T-helper 2 cell (primary cell): ENCODE measurements around the gene HLA-DMA.
"Not testable (repeated sequence)": the region's sequence is repeated elsewhere in the genome, so short reads cannot be mapped to it uniquely, and the experiment has no call there.

Source experiments
- DNase-seq, 5 experiments: peaks; one replicate each; pipeline versions ENCODE4 v3.0.0 to v3.0.0-alpha.2; 2012 to 2022

The HLA-DMA gene

DNA sequence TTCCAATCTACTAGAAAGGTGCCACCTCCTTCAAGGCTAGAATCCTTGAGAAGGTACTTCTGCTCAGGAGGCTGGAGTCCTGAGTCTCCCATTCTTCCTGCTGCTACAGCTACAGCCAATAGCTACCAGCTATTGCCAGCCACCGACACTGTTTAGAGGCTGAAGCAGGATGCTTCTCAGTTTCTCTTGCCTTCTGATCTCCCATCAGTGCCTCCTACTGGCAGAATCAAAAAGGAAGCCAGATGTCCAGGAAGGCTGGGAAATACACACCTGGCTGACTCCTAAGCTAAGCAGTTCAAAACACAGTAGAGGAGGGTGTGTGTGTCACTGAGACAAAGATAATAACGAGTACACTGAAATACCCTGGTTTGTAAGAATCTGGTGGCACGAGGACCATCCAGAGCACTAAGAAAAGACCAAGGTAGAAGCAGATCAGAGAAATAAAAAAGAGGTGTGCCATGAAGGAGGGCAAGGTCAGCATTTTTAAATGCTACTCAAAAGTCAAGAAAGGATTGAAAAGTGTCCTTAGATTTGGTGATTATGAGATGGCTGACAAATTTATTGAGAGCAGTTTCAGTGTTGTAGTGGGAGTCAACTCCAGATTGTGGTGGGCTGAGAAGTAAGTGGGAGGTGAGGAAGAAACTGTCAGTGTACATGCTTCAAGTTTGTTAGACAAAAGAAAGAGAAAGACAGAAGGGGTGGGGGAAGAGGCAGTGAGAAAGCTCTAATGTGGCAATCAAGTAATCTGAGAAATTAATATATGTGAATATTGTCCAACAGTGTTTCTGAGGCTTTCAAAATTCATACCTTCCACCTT, 2.3 kb upstream of the HLA-DMA start:
- DNase-seq: peak in 1 of 5 experiments; percentile 67

DNA sequence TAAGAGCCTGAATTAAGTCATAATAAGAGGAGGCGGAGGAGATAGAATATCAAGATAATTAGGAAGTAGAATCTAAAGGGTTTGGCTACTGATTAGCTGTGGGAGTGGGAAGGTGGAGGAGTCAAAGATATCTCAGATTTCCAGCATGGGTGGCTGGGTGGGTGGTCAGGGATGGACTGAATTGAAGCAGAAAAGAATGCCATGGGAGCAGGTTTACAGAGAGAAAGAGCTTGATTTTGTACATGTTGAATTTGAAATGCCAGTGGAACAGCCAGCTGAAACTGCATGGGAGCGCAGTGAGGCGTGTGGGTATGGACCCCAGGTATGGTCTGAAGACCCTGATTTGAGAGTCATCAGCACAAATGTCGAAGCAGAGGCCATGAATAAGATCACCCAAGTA, 1.4 kb upstream of the HLA-DMA start:
- DNase-seq: no peak

DNA sequence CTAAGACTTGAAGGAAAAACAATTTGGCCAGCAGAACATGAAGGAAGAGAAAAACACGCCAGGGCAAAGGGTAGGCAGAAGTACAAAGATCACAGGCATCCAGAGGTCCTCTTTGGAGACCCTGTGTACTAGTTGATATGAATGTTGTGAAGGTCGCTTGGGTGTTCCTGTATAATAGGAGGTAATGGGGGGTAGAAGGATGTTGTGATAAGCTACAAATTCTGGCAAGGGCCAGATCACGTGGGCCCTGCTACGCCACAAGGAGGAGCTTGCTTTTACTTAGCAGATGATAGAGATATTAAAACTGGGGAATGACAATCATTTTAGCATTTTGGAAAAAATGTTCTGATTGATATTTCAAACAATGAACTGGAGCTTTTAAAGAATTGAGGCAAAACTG, 878 bp upstream of the HLA-DMA start:
- no peak for DNase-seq

DNA sequence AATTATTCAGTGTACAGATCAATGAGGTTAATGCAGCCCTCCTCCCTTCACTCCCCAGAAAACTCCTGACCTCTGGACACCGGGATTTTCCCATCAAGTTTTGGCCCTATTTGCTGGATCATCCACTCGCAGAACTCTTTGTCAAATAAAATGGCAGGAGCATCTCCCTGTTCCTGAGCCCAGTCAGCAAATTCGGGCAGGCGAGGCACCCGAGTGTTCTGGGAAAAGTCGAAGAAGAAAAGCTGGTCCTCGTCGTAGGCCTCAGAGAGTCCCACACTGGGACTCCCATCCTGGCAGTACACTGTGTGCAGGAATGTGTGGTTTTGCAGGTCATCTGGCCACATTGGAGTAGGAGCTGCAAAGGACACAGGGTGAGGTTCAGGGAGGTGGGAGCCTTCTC, 2.4 kb downstream of the HLA-DMA start:
- DNase-seq: no peak

DNA sequence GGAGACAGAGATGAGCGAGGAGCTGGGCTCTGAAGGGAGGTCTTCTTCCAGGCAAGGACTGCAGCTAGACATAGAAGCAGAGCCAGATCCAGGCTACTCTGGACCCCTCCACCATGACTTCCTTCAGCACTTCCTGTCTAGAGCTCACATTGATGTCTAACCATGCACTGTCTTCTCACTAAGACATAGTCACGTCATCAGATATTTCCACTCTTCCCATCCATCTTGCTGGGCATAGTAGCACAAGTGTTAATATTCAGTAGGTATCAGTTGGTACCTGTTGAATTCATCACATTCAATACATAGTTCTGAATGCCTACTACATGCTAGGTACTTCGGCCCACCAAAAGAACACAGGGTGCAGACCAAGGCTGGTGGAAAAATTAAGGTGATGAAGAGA, 2.9 kb downstream of the HLA-DMA start:
- no peak for DNase-seq

DNA sequence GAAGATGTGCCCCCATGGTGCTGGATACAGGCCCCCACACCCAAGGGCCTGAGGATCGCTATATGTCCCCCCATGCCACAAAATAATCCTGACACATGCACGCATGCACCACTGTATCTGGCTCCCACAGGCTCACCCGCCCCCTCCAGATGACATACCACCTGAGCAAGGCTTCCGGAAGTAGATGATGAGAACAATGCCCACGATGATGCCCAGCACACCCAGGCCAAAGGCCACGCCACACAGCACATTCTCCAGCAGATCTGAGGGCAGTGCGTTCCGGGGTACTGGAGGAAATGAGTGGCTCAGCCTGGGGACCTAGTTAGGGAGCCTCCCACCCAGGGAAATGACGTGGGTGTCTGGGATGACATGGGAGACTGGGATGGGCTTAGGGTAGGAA, 3.8 kb downstream of the HLA-DMA start:
- no peak for DNase-seq

DNA sequence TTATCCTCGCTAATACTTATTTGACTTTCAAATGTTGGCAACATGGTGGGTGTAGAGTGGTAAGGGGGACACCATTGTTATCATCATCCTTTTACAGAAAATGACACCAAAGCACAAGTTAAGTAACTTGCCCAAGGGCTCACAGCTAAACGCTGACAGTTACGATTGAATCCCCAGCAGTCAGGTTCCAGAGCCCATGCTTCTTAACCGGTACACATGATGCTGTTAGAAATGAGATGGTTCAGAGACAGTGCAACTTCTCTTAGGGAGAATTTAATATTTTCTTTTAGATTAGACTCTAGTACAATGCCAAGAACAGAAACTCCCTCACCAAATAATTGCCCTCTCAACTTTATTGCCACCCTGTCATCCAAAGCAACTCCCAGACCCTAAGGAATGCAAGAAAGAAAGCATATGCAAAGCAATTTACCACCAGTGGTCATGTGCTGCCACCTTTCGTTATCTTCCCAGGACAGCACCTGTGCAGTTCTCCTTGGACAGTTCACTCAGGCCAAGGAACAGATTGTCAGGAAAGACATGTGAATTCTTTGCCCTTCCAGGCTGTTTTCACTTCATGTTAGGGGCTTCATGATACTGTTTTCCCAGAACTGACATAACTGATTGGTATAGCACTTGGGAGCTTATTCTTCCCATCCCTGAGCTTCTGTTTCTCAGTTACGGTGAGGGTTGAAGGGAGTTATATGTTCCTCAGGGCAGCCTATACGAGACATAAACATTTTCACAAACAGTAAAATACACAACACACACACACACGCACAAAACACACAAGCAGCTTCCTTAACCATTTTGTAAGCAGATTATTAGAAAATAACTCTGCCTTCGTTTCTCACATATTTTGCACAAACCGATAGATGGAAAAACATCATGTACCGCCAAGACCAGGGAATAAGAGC, 5.1 kb downstream of the HLA-DMA start:
- DNase-seq: peak in 2 of 5 experiments; percentile 23 to 47

DNA sequence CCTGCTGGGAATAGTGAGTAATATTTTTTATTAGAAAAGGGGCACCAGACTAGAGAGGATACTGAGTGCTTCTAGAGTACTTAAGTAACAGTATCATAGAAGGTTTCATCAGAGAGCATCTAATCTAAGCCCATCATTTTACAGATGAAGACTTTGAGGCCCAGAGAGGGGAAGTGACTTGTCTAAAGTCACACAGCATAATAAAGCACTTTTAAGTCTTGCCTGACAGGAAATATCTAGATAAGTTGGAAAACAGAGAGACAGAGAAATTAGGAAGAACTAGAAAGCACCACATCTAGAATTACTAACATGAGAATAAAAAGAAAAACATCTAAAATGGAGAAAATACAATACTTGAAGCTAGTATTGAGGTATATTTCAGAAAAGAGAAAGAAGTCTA, 6.0 kb downstream of the HLA-DMA start:
- DNase-seq: no peak

DNA sequence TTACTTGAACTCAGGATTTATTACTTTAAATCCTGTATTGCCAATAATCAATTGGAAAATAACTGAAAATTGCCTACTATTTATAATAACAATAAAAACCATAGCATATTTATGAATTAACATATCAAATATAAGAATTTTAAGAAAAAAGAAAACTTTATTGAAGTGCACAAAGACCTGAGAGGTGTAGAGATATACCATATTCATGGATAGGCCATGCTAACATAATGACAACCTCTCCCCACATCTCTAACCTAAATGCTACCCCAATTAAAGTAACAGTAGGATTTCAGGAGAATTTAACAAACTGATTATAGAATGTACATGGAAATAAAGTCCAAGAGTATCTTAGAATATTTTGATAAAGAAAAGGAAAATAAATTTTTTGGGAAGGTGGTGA, 6.9 kb downstream of the HLA-DMA start:
- DNase-seq: no peak

DNA sequence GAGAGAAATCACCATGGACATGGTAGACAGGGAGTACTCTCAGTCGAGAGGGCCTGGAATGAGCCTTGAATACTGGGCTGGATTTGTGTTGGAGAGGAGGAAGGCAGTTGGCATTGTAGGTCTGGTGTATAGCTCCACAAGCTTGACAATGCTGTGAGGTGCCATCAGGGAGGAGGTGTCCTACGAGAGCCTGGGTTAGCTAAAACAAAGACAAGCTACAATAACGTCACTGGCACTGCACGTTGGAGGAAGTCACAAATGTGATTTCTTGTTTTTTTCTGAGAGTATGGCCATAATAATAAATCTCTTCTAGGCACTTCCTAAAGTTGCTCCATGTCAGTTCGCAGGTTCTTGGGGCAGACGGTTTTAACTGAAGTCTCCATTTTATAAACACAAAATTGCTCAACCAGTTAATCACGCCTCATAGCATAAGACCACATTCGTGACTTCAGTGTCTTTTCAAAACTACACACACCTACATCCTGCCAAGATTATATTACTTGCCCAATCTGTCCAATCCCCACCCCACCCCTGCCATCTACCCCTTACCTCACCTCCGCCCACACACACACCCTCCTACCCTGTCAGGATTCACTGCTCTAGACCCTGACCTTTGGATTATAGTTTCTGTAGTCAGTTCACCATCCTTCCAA, 7.7 kb downstream of the HLA-DMA start:
- peak in 2 of 5 experiments; percentile 43 to 53 for DNase-seq

DNA sequence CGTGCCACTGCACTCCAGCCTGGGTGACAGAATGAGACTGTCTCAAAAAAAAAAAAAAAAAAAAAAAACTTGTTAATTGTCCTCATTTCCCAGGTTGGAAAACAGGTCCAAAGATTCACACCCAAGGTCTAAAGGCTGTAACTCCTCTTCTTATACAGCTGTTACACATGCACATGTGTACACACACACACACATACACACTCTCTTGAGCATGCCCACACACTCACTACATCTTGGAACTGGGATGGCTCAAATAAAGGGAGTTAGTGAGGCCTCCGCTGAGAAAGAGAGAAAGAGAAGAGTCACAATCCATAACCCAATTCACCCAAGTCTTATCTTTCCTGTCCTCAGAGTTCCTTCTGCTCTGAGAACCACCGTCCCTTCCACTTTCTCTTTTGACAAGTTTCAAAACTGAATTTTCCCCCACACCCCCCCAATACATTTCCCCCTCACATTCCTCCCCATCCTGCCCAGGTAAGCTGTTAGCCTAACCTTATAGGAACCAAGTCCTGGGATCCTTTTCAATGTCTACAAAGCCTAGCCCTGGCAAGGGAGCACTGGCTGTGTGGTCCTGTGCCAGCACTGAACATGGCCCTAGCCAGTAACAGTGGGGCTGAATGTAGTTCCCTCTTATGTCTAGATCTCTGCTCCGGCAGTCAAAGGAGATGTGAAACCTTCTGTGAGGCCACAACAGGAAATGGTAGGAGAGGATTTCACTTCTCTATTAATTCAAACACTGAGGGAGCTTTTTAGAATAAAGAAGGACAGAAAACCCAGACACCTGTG, 8.8 kb downstream of the HLA-DMA start:
- DNase-seq: peak in 2 of 5 experiments; percentile 44 to 80

DNA sequence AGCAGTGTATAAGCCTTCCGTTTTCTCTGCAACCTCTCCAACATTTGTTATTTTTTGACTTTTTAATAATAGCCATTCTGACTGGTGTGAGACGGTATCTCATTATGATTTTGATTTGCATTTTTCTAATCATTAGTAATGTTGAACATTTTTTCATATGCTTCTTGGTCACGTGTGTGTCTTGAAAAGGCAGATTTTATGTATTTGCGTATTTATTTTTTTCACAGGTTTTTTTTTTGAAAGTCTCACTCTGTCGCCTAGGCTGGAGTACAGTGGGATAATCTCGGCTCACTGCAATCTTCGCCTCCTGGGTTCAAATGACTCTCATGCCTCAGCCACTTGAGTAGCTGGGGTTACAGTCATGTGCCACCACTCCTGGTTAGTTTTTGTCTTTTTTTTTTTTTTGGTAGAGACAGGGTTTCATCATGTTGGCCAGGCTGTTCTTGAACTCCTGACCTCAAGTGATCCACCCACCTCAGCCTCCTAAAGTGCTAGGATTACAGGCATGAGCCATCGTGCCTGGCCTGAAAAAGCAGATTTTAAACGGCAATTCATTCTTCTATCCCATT, 10.3 kb downstream of the HLA-DMA start:
- DNase-seq: not testable (repeated sequence)

DNA sequence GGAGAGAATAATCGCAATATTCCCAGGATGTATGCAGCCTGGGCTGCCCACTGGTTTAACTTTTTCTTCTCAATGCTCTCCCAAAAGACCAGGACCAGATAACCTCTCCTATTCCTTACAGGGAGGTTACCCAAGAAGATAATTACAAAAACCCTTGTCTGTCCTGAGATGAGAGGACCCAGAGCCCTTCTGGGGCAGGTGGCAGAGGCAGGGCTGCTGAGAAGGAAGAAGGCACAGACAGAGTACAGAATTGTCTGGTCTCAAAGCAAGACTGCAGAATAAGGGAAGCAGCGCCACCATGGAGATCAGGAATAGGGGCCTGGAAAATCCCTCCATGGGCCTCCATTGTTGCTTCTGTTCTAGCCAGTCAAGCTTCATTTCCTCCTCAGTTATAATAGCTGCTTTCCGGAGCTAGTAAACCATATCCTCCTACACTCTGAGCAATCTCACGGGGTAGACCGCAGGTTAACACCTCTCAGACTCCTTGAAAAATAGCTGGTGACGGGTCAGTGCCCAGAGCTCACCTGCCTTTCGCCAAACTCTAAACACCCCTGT, 11.6 kb downstream of the HLA-DMA start:
- peak in 2 of 5 experiments; percentile 74 to 88 for DNase-seq

DNA sequence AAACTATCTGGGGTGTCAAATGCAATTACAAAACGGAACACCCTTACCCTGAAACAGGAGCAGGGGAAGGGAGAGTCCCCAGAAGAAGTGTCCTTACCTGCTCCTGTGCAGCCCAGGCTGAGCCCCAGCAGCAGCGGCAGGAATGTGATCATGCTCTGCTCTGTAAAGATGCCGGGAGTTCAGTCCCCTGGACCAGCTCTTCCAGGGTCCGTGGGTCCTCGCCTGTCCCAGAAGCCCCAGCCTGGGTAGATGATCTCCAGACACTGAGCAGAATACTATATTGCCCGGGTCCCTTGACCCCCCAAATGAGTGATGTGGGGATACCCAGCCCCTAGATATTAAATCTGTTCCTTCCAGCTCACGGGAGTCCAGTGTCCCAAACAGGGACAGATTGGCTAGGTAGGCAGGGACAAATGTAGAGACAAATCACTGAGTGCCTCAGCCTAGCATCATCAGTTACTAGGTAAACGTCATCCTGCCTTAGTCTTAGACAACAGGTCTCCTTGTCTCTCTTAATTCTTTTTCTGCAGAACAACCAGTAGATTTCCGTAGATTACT, 12.2 kb downstream of the HLA-DMA start, which contains the start of gene HLA-DMB:
TSS of gene HLA-DMB (minus strand) at position 373 of the 558 bp plus-strand sequence. CDS start at position 152, 221 bp downstream.
- DNase-seq: peak in 3 of 5 experiments; percentile 32 to 90 (median 64)

DNA sequence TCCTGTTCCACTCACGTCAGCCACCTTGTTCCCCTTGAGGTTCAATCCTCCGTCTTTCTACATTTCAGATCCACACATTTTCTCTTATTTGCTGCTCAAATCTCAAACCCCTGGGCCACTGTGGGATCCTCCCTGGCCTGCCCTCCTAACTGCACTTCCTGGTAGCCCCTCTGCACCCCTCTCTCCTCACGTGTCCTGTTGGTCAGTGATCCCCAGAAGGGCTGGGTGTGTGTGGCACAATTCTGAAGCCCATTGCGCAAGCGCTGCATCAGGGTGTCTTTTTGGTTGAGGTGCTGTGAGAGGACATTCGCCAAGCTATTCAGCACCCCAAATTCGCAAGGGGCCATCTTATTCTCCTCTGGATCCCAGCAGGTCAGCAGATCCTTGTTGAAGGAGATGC, 14.4 kb downstream of the HLA-DMA start:
- DNase-seq: no peak

DNA sequence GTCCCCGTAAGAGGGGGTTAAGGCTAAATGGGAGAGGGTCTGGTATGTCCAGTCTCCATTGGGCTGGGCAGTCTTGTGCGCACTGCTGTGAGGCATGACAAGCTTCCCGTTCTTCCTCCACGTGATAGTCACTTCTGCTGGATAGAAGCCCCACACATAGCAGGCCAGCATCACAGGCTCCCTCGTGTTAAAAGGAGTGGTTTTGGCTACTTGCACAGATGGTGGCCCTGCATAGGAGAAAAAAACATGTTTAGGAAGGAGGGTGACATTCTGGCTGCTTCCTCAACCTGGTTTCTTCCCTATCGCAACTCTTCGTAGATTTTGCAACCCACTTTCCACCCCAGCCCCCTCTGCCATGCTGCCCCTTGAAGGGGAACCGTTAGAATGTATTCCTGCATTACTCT, 15.7 kb downstream of the HLA-DMA start:
- DNase-seq: no peak

DNA sequence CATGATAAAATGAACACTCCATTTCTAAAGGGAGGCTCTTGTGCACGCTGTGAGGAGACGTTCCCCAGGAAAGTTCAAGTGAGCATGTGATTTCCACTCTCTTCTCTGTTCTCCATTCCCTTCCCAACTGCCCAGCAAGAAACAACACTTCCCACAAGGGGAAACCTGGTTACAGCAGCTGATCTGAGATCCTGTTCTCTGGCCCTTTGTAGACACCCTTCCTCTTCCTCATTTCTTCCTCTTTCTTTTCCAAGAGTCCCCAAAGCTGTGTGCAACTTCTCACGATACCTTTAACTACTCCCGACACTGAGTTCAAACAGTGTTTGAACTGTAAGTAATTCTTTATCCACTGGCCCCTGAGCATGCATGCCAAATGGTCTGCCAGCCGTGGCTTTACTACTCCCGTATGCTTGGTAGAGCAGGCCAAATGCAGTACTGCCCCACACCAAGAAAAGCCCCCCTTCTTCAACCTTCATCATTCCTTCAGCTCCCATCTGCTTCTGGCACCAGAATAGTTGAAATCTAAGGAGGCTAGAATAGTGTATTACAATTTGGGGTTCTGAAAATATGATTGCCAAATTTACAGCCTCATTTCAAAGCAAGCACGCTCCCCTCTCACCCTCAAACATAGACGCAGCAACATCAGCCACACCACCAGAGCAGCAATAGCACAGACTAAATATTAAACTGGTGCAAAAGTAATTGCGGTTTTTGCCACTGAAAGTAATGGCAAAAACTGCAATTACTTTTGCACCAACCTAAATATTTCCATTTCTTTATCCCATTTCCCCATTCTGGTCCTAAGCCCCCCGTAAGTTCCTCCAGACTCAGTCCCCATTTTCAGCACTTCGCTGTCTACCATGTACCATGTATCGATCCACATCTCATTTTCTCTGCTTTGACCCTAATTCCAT, 16.4 kb downstream of the HLA-DMA start:
- DNase-seq: no peak

DNA sequence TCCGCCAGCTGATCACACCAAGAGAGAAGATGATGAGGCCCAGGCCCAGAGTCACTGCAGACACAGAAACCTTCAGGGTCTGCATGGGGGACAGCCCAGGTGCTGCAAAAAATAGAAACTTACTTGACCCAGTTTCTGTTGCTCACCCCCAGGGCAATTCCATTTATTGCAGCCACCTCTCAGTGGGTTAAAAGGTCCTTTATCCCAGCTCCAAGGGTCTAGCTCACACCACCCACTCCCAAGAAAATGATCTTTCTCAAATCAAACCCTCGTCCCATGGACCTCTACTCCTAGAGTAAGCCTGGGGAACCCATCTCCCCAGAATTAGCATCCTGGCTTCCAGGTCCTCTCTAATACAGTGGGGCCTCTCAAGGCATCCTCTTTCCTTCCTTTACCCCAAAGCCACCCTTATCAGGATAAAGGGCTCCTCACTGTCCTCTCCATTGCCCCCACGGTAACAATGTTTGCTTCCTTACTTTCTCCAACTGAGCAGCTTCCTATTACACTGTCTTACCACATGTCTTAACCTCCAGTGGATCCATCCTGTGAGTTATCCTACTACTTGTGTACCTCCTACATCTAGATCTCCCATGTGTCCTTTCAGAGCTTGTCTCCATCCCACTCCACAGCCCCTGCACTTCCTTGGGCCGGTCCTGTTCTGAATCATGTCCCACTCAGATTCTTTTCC, 17.2 kb downstream of the HLA-DMA start:
- no peak for DNase-seq

DNA sequence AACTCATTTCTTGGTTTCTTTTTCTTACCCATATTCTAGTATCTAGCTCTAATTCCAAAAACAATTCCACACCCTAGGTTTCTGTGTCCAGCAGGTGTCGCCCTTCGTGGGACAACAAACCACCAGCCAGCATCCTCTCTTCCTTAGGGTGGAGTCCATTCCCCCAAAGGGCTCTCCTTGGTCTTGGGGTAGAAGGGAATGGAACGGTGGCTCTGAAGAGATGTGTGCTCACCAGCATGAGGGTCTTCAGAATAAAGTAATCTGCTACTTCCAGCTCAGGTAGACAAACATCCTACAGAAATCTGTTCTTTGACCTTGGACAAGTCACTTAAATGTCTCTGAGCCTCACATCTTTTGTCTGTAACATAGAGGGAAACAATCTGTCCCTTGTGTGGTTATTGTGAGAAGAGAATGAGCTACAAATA, 19.2 kb downstream of the HLA-DMA start:
- DNase-seq: peak; percentile 40 to 69 (median 67)
